ENCODE measurements around the gene ARID4B.
"Not testable (repeated sequence)": the region's sequence is repeated elsewhere in the genome, so short reads cannot be mapped to it uniquely, and the experiment has no call there.

ARID4B gene, protein sequence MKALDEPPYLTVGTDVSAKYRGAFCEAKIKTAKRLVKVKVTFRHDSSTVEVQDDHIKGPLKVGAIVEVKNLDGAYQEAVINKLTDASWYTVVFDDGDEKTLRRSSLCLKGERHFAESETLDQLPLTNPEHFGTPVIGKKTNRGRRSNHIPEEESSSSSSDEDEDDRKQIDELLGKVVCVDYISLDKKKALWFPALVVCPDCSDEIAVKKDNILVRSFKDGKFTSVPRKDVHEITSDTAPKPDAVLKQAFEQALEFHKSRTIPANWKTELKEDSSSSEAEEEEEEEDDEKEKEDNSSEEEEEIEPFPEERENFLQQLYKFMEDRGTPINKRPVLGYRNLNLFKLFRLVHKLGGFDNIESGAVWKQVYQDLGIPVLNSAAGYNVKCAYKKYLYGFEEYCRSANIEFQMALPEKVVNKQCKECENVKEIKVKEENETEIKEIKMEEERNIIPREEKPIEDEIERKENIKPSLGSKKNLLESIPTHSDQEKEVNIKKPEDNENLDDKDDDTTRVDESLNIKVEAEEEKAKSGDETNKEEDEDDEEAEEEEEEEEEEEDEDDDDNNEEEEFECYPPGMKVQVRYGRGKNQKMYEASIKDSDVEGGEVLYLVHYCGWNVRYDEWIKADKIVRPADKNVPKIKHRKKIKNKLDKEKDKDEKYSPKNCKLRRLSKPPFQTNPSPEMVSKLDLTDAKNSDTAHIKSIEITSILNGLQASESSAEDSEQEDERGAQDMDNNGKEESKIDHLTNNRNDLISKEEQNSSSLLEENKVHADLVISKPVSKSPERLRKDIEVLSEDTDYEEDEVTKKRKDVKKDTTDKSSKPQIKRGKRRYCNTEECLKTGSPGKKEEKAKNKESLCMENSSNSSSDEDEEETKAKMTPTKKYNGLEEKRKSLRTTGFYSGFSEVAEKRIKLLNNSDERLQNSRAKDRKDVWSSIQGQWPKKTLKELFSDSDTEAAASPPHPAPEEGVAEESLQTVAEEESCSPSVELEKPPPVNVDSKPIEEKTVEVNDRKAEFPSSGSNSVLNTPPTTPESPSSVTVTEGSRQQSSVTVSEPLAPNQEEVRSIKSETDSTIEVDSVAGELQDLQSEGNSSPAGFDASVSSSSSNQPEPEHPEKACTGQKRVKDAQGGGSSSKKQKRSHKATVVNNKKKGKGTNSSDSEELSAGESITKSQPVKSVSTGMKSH (N-terminal part only)

GRCh38 chr1:235327559-235328270 is at the start of gene ARID4B:
Gene ARID4B (minus strand): TSS chr1:235328179. CDS start chr1:235326919, 1,260 bp downstream.
- DNase-seq: no peak

- no peak for DNase-seq
Measured at GRCh38 chr1:235375919-235376605, 48.1 kb upstream of the ARID4B start.

DNA sequence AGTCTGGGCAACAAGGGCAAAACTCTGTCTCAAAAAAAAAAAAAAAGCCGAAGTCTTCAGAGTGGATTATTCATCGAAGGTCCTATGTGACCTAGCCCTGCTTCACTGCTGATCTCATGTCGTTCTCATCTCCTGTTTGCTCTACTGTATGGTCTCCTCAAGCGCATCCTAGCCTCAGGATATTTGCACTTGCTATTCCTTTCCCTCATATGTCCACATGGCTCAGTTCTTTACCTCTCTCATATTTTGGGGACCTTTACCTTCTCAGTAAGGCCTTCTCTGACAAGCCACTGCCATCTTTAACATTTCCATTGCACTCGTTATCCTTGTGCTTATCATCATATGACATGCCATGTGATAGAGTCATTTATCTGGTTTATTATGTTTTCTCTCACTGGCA is 41.8 kb upstream of the ARID4B start:
- DNase-seq: no peak

DNA sequence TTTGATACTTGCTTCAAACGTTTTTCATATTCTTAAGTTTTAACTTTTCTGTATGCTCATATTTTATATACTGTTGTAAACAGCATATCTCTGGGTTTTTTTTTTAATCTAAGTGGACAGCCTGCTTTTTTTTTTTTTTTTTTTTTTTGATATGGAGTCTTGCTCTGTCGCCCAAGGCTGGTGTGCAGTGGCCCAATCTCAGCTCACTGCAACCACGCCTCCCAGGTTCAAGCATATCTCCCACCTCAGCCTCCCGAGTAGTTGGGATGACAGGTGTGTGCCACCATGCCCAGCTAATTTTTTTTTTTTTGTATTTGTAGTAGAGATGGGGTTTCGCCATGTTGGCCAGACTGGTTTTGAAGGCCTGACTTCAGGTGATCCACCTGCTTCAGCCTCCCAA is 40.4 kb upstream of the ARID4B start:
- no peak for DNase-seq

DNA sequence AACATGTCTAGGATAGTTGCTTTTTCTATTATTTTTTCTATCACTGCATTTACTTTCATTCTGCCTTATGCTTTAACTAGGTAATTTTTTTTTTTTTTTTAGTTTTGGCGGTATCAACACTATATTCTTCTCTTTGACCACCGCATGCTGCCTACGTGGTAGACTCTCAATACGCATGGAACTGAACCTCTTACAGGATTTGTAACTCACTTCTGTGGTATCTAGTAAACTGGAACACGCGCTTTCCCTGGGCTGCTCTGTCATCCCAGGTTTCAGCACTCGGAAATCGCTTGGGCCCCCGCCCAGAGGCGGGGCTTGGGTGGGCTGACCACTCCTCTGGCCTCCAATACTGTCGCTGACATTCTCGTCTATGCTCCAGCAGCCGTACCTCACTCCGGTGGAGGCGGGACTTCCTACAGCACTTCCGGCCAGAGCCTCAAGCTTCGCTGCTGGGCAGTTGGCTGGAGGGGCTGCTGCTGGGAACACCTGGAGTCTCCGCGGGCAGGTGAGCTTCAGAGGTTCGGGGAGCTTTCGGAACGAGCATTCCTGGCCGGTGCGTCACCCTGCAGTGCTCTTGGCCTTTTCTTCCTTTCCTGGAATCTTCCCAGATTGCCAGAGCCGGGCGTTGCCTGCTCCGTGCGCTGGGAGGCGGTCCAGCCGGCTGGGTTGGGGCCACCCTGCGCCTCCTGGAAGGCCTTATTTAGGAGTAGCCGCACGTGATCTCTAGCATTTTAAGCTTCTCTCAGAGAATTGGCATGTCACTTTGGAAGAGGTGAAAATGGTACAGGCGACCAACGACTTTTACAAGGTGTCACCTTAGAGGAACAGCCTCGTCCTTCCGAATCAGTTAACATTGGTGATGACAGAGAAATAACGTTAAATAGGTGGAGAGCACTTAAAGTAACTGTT is 39.3 kb upstream of the ARID4B start, which contains the start of gene TBCE:
Gene TBCE (plus strand): TSS at position 428 of the 909 bp plus-strand sequence. CDS start 12,623 bp downstream, outside the sequence.
- DNase-seq: peak; percentile 79

- DNase-seq: no peak
Measured at GRCh38 chr1:235366286-235366685, 38.3 kb upstream of the ARID4B start.

DNA sequence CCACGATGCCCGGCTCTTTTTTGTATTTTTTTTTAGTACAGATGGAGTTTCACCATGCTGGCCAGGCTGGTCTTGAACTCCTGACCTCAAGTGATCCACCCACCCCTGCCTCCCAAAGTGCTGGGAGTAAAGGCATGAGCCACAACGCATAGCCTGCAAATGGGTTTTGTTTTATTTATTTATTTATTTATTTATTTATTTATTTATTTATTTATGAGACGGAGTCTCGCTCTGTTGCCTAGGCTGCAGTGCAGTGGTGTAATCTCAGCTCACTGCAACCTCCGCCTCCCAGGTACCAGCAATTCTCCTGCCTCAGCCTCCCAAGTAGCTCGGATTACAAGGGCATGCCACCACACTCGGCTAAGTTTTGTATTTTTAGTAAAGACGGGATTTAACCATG is 36.2 kb upstream of the ARID4B start:
- DNase-seq: not testable (repeated sequence)

GRCh38 chr1:235358899-235359298 is 30.9 kb upstream of the ARID4B start:
- DNase-seq: no peak

- no peak for DNase-seq
Measured at GRCh38 chr1:235357485-235358373, 29.8 kb upstream of the ARID4B start.

DNA sequence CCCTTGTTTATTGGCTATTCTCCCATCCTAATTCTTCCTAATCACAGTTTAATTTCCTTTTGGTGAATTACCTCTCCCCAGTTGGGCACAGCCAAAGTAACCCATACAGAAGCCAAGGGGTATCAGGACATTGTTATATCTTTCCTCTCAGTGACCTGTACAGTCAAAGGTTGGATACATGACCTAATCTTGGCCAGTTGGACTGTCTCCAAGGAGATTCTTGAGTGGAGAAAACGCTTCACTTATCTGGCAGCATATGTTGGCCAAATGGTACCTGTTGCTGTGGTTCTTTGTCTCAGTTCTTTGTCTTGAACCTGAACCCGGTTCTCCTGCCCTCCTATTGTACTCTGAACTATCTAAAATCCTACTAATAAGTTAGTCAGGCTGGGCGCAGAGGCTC is 23.9 kb upstream of the ARID4B start:
- DNase-seq: no peak

DNA sequence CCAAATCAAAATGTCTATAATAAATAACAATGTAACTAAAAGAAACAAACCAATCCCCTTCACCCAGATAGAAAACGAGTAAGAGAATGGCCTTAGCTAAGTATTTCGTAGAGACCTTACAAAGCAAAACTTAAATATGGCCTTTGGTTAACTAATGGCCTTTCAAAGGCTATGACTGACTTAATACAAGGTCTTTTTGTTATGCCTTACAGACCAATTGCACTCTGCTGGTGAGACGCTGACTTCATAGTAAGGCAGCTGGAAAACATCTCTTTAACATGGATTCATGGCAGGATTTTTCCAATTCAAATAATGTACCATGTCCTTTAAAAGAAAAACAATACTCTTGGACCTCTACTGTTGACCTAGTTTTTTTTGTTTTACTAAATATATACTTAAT is 23.5 kb upstream of the ARID4B start:
- no peak for DNase-seq

DNA sequence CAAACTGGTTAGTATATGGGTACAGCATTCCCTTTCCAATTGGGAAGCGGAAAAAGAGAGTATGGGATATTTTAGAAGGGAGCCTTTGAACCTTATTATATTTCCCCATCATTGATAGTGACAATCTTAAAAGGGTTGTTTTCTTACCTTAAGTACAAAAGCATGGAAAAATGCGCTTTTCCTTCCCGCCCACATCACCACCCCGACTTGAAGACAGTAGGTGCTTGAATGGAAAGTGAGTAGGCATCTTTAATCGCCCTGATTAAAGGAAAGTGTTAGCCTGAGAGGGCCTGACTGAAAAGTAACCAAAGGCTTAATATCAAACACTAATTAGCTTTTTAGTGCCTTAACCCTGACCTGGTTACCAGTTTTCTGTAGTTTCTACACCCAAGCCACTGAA is 15.7 kb upstream of the ARID4B start:
- DNase-seq: no peak

DNA sequence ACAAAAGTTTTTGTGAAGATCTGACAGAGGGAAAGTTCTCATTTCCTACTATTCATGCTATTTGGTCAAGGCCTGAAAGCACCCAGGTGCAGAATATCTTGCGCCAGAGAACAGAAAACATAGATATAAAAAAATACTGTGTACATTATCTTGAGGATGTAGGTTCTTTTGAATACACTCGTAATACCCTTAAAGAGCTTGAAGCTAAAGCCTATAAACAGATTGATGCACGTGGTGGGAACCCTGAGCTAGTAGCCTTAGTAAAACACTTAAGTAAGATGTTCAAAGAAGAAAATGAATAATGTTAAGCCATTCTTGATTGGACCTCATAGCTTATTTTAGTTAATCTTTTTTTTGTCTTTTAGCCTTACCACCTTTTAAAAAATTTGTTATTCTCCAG is 14.5 kb upstream of the ARID4B start:
- DNase-seq: no peak

GRCh38 chr1:235342039-235342438 is 14.1 kb upstream of the ARID4B start:
- DNase-seq: no peak

- no peak for DNase-seq
Measured at GRCh38 chr1:235341334-235341733, 13.4 kb upstream of the ARID4B start.

- DNase-seq: no peak
Measured at GRCh38 chr1:235339746-235340145, 11.8 kb upstream of the ARID4B start.

GRCh38 chr1:235336903-235337302 is 8.9 kb upstream of the ARID4B start:
- DNase-seq: no peak

GRCh38 chr1:235331401-235331800 is 3.4 kb upstream of the ARID4B start:
- DNase-seq: no peak

DNA sequence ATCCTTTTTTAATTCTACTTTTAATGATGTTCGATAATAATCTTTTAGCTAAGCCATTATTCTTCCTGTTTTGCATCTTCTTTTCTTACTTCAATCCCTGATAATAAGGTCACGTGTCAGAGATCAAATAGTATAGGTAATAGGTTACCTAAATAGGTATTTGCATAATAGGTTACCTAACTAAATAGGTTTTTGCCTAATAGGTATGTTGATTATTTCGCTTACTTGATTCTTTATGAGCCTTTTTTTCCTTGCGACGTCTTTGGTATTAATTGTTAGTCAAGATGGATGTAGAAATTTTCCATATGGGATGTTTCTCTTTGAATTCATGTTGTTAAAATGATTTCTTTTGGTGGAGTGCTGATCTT is 2.9 kb upstream of the ARID4B start:
- DNase-seq: no peak

Data from DMS153 (cell line).